MG63 (cell line): ENCODE data around the gene PYDC1. TPM values are rescaled to one million over a fixed set of nuclear protein-coding genes. Genes with fewer than 3 reads are reported as not detected.

Experiments
- DNase-seq: peaks from one replicate; pipeline ENCODE4 v3.0.0-alpha.2; 2020
- H3K27me3 ChIP-seq: fragments of 250-450 bp; sonication (Bioruptor Pico); 2 replicates; pipeline ENCODE4 v1.5.1; 2020; ENCODE audit warnings: mild to moderate bottlenecking, moderate library complexity
- H3K36me3 ChIP-seq: fragments of 250-450 bp; sonication (Bioruptor Pico); 2 replicates; pipeline ENCODE4 v1.5.1; 2020; ENCODE audit warnings: mild to moderate bottlenecking, moderate library complexity
- H3K4me3 ChIP-seq: fragments of 250-450 bp; sonication (Bioruptor Pico); 2 replicates; pipeline ENCODE4 v1.5.1; 2020; ENCODE audit warnings: mild to moderate bottlenecking, moderate library complexity
- H3K9me3 ChIP-seq: fragments of 250-450 bp; sonication (Bioruptor Pico); 2 replicates; pipeline ENCODE4 v1.5.1; 2020; ENCODE audit warnings: mild to moderate bottlenecking, moderate library complexity
- total RNA-seq: library from RNA; depleted of rRNA; stranded (reverse); fragments of >200 nt; shearing (Covaris generic); gene quantifications from 2 replicates; pipeline ENCODE4 v1.2.3, GENCODE V29; 2014; ENCODE audit warnings: low replicate concordance; rRNA removed

PYDC1 gene
- total RNA-seq, 1 experiment from 2014 or later, result not detected

DNA sequence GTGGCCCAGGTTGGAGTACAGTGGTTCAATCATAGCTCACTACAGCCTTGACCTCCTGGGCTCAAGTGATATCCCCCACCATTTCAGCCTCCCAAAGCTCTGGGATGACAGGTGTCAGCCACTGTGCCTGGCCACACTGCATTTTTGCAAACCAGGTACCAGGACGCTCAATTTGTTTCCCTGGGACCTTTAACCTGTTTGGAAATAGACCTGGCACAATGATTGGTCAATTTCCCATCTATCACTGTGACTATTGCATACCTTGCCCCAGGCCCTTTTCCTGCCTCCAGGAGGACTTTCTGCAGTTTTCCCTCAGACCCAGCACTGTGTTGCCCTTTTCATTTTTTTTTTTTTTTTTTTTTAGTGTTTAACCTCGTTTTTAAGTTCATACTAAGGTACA is 48.1 kb downstream of the PYDC1 start:
- Histone ChIP-seq H3K4me3 (no peak overlapping the region), H3K36me3 (no peaks in the 10 kb centered on the region), H3K9me3 (no peaks in the 10 kb centered on the region), H3K27me3 (no peaks in the 10 kb centered on the region)
- DNase-seq, result no peak

DNA sequence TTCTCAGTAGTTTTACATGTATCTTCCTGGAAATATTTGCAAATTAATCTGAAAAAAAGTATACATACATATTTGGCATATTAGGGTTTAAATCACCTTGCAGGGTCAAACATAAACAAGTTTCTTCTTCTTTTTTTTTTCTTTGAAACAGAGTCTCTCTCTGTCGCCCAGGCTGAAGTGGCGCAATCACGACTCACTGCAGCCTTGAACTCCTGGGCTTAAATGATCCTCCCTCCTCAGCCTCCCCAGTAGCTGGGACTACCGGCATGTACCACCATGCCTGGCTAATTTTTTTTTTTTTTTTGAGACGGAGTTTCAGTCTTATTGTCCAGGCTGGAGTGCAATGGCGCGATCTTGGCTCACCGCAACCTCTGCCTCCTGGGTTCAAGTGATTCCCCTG is 49.6 kb downstream of the PYDC1 start:
- no peak for DNase-seq
- H3K27me3 ChIP-seq, result no peaks in the 10 kb centered on the region
- no peaks in the 10 kb centered on the region for H3K36me3 ChIP-seq
- no peaks in the 10 kb centered on the region for H3K9me3 ChIP-seq
- no peak overlapping the region for H3K4me3 ChIP-seq

Other genes starting within 250 kb of the PYDC1 start
- gene HSD3B7, start 231.9 kb downstream of the PYDC1 start, total RNA-seq, result 2.1 and 5.0 TPM in 2 replicates
- gene STX1B, start 206.5 kb downstream of the PYDC1 start, total RNA-seq, result not detected in 2 replicates
- gene STX4, start 183.6 kb downstream of the PYDC1 start, total RNA-seq, result 31.6 and 47.1 TPM in 2 replicates
- gene ZNF668, start 142.9 kb downstream of the PYDC1 start, total RNA-seq, result 34.1 and 47.4 TPM in 2 replicates
- 11.4 and 11.5 TPM in 2 replicates for gene ZNF646, start 142.7 kb downstream of the PYDC1 start, total RNA-seq
- gene PRSS53, start 128.2 kb downstream of the PYDC1 start, total RNA-seq, result 1.7 and 1.9 TPM in 2 replicates
- 146 and 155 TPM in 2 replicates for gene VKORC1, start 122.3 kb downstream of the PYDC1 start, total RNA-seq
- 24.1 and 42.5 TPM in 2 replicates for gene BCKDK, start 108.7 kb downstream of the PYDC1 start, total RNA-seq
- gene KAT8, start 99.5 kb downstream of the PYDC1 start, total RNA-seq, result 59.1 and 78.2 TPM in 2 replicates
- gene PRSS8, start 81.4 kb downstream of the PYDC1 start, total RNA-seq, result not detected in 2 replicates
- 1.7 TPM in 1 of 2 replicates, not detected in the other for gene PRSS36, start 67.1 kb downstream of the PYDC1 start, total RNA-seq
- gene FUS, start 37.0 kb downstream of the PYDC1 start, total RNA-seq, result 14.5 and 17.2 TPM in 2 replicates
- not detected in 2 replicates for gene PYCARD, start 14.4 kb downstream of the PYDC1 start, total RNA-seq
- gene TRIM72, start 3.0 kb downstream of the PYDC1 start, total RNA-seq, result not detected in 2 replicates
- gene ITGAM, start 42.8 kb upstream of the PYDC1 start, total RNA-seq, result not detected in 2 replicates
- 0.46 TPM in 1 of 2 replicates, not detected in the other for gene ITGAX, start 138.0 kb upstream of the PYDC1 start, total RNA-seq
- gene ITGAD, start 176.2 kb upstream of the PYDC1 start, total RNA-seq, result not detected in 2 replicates
- gene COX6A2, start 211.2 kb upstream of the PYDC1 start, total RNA-seq, result not detected in 2 replicates
- gene ZNF843, start 225.7 kb upstream of the PYDC1 start, total RNA-seq, result not detected in 2 replicates
- 11.3 and 12.7 TPM in 2 replicates for gene ARMC5, start 242.4 kb upstream of the PYDC1 start, total RNA-seq